Measurements from ENCODE around the gene RPTOR.
"Not testable (repeated sequence)": the region's sequence is repeated elsewhere in the genome, so short reads cannot be mapped to it uniquely, and the experiment has no call there.

RPTOR gene

DNA sequence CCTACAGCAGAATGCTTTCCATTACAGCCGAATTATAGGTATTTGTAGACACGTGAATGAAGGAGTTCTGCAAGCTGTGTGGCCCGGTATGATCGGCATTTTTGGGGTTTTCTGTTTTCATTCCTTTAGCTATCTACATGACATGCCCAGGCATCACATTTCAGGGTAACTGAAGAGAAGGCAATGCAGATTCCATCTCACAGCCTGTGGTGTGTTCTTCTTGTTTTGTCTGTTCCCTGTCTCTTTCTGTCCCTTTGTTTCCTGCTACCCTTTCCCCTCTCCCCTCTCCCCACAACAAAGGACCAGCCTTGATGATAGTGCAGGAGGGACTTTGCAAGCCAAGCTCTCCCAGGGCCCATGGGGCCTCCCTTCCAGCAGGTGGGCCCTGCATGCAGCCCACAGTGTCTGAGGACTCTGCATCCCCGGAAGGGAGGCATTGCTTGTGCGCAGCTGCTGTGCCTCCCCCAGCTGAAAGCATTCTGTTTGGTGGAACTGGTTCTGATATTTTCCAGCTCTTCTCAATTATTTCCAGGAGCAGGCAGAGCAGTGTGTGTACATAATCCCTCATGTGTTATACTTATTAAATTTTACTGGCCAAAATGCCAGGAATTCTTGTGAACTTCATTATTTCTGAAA, 207.4 kb downstream of the RPTOR start:
- no peak for FAIRE-seq

GRCh38 chr17:80753685-80754345, 209.2 kb downstream of the RPTOR start:
- FAIRE-seq = no peak

DNA sequence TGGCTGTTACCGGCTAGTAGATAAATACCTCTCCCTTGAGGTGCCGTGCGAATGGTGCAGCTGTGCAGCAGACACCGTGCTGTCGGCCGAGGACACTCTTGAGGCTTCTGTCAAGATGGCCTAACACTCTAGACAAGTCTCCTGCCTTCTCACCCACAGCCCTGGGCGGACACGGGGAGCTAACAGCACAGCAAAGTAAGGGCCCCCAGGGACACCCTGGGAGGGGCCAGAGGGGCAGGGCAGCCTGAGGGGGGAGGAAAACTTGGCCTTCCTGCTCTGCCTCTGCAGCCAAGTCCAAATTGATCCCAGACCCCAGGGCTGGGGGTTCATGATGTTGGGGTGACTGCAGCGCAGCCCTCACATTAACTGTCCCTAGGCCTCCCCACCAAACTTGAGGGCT, 210.2 kb downstream of the RPTOR start:
- FAIRE-seq = no peak

DNA sequence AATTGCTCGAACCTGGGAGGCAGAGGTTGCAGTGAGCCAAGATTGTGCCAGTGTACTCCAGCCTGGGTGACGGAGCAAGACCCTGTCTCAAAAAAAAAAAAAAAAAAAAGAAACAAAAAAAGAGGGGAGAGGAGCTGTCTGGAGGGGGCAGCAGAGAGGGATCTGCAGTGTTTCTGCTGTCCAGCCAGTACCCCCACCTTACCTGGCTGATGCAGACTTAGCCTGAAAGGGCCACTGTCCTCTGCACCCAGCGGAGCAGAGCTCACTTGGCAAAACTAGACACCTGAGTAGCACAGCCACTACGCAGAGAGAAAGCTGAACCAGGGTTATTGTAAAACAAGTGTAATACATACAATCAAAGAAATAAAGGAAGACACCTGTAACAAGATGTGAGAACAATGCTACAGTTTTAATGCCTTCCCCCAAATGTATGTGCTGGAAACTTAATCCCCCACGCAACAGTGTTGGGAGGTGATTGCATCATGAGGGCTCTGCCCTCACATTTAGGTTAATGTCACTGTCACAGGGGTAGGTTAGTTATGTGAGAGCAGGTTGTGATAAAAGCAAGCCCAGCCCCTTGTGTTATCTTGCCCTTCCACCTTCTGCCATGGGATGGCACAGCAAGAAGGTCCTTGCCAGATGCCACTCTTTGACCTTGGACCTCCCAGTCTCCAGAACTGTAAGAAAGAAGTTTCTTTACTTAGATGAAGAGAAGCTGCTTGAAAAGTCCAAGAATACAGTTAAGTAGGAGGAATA, 211.2 kb downstream of the RPTOR start:
- FAIRE-seq = no peak

- no peak for FAIRE-seq
Observed at GRCh38 chr17:80758481-80759376, 214.1 kb downstream of the RPTOR start.

DNA sequence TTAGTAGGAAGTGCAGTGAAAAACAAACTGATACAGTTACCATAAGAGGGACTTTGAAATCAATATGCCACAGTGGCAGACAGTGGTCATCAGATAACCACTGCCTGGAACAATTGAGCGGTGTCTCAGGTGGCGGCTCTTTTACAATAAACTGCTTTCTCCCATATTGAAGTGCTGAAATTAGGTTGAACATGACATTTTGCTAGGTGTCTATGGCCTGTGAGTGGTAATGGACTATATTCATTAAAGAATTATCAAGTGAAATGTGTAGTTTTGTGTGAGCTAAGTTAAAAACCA, 214.7 kb downstream of the RPTOR start:
- FAIRE-seq = no peak

DNA sequence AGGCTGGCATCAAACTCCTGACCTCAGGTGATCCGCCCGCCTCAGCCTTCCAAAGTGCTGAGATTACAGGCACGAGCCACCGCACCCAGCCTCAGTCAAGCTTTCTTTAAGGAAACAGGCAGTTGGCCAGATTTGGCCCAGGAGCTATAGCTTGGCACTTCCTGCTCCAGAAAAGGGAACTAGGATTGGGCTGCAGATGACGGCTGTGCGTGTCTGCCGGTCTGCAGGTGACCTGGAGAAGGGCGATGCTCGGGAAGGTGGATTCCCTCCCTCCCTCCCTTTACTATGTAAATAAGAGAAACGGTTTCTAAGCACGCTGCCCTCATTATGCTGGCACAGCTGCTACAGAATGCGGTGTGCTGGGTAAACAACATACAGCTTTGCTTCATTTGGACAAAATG, 215.9 kb downstream of the RPTOR start:
- FAIRE-seq = no peak

- FAIRE-seq = no peak
Observed at GRCh38 chr17:80761110-80761871, 216.7 kb downstream of the RPTOR start.

- FAIRE-seq = no peak
Observed at GRCh38 chr17:80762076-80762475, 217.4 kb downstream of the RPTOR start.

DNA sequence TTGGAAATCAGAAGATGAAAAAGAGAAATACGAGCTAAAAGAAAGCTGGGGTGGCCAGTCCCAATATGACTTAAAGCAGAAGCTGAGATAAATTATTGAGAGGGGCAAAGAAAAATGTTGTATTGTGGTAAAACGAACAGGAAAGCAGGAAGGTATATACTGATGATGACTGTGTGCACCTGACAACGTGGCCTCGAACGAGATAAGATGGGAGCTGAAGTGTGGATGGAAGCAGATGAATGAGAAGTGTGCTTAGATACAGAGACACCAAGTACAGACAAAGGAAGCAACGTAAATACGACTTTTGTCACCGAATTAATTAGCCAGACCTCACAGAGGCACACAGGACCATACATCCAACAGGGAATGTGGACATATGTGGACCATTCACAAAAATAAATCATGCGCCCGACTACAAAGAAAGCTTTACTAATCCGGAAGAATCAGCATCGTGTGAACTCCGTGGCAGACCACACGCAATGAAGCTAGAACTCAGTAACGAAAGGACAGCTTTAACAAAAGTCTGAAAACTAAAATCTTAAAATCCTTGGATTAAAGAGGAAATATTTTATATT, 218.7 kb downstream of the RPTOR start:
- FAIRE-seq = no peak

GRCh38 chr17:80764627-80765145, 220.0 kb downstream of the RPTOR start:
- FAIRE-seq = not testable (repeated sequence)

- FAIRE-seq = no peak
Observed at GRCh38 chr17:80765241-80765961, 220.8 kb downstream of the RPTOR start.

- FAIRE-seq = no peak
Observed at GRCh38 chr17:80766290-80766855, 221.7 kb downstream of the RPTOR start.

DNA sequence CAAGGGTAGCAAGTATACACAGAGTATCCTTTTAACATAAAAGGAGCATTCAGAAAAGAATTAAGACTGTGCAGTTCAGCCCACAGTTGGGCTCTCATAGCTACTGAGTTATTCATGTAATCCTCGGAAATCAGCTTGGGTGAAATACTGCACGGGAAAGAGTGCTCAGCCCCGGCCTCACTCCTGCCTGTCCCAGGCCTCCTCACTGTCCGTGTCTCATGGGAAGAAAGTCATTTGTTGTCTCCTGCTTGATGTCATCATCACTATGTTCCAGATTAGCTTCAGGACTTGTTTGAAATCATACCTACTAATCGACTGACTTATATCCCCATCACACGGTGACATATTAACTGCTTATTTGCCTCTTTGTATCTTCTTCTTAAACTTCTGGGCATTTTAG, 223.8 kb downstream of the RPTOR start:
- FAIRE-seq = no peak

GRCh38 chr17:80768936-80769335, 224.3 kb downstream of the RPTOR start:
- no peak for FAIRE-seq

DNA sequence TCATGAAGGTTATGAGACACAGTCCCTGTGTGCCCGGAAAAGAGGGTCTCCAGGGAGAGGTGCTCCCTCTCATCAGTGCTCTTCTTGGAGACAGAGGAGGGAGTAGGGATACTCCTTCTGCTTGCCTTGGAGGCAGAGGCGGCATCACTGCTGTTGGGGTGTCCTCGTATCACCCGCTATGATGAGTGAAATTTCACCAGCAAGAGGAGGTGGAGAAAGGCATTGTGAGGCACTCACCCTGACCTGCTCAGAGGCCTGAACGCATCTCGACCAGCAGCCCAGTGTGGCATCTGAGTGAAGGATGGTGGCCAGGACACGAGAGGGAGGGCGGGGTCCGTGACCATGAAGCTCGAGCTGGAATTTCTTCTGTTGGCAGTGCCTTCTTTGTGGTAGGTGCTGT, 224.9 kb downstream of the RPTOR start:
- no peak for FAIRE-seq

DNA sequence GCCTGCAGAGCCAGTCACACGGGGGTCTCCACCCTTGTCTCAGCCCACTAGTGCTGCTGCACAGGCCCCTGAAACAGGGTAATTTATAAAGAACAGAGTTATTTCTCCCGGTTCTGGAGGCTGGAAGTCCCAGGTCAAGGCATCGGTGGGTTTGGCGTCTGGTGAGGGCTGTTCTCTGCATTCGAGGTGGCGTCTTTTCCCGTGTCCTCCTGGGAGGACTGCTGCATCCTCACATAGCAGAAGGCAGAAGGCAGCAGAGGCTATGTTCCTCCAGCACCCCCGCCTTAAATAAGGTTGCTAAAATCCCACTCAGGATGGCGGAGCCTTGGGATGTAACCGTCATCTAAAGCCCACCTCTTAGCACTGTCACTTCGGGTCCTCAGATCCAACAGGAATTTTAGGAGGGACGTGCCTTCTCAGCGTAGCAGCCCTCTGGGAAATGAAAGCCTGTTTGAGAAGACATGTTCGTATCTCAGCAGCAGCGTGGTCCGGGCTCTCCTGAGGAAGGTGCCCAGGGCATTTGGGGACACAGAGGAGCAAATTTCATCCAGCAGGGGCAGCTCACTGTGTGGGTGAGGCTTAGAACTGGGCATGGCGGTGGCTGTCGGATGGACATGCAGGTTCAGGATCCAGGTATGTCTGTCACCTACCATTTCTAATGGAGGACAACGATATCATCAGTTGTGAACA, 225.4 kb downstream of the RPTOR start:
- no peak for FAIRE-seq

GRCh38 chr17:80770881-80771611, 226.4 kb downstream of the RPTOR start:
- FAIRE-seq = no peak

- no peak for FAIRE-seq
Observed at GRCh38 chr17:80771612-80772005, 227.0 kb downstream of the RPTOR start.

DNA sequence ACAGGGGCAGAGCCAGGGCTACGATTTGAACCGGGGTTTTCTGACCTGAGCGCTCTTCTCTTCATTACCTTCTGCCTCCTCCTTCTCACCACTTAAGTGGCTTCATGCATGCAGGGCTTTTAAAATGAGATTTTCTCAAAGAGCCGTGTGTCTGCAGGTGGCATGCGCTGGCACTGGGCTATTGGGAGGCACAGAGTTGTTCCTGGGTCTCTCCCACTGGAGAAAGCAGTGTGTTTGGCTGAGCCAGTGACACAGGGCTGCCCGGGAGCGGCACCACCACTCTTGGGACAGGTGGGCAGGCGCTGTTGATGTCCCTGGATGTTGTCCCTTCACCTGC, 228.2 kb downstream of the RPTOR start:
- no peak for FAIRE-seq

Data from G401.6 (cell line).